Measurements from ENCODE around the gene AP3S1.
"Not testable (repeated sequence)": the region's sequence is repeated elsewhere in the genome, so short reads cannot be mapped to it uniquely, and the experiment has no call there.

AP3S1 gene

GRCh38 chr5:115892021-115892420 lies 50.3 kb downstream of the AP3S1 start:
- POLR2A ChIA-PET: interaction anchor here (0.6 kb wide), 1 partner anchor 140 kb away, joined by 3 read pairs; no protein-coding TSS in a partner anchor
- no peak for DNase-seq (ENCODE audit: extremely low spot score)
- CTCF ChIA-PET: no interaction called here

DNA sequence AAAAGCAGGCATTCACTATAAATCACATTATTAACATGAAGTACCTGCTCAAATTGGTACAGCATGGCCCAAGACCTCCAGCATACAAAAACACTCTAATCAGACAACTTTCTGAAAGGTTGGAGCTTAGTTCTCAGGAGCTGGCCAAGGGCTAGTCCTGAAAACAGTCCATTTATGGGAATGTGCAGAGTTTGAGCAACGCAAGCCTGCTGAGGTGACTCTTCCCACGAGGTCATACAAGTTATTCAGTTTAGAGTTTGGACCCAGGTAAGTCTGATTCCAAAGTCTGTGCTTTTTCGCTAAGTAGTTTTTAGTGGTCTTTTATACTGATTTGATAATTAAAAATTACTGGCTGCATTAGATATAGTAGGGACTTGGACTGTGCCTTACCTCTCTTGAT lies 52.6 kb downstream of the AP3S1 start:
- ChIA-PET CTCF (interaction anchor here (0.6 kb wide), 1 partner anchor 10 kb away, joined by 3 read pairs; no protein-coding TSS in a partner anchor), POLR2A (no interaction called here)
- no peak for TF ChIP-seq HDGF (IDR thresholded peaks at IDR 0.05; ENCODE audit: borderline replicate concordance)
- TF ChIP-seq PKNOX1 (IDR thresholded peaks at IDR 0.05): no peak
- no peak for DNase-seq (ENCODE audit: extremely low spot score)

More at GRCh38 chr5:115892021-115892420, 50.3 kb downstream of the AP3S1 start:
- TF ChIP-seq FOXM1 (IDR thresholded peaks at IDR 0.05; ENCODE audit: borderline replicate concordance): no peak
- TF ChIP-seq LEF1 (IDR thresholded peaks at IDR 0.05; ENCODE audit: borderline replicate concordance): no peak
- TF ChIP-seq FOXK2 (IDR thresholded peaks at IDR 0.05): no peak

- ChIA-PET POLR2A (no interaction called here), CTCF (no interaction called here)
- TF ChIP-seq FOXK2 (IDR thresholded peaks at IDR 0.05) (no peak), BHLHE40 (IDR thresholded peaks at IDR 0.05; ENCODE audit: borderline replicate concordance) (no peak), CTBP1 (IDR thresholded peaks at IDR 0.05; ENCODE audit: borderline replicate concordance) (no peak)
- no peak for DNase-seq (ENCODE audit: extremely low spot score)
These were observed 54.1 kb downstream of the AP3S1 start for GRCh38 chr5:115895821-115896220.

- TF ChIP-seq ELF4 (IDR thresholded peaks at IDR 0.05) (no peak), SP1 (IDR thresholded peaks at IDR 0.05) (no peak), CTBP1 (IDR thresholded peaks at IDR 0.05; ENCODE audit: borderline replicate concordance) (no peak)
- POLR2A ChIA-PET: no interaction called here
- CTCF ChIA-PET: interaction anchor here (0.6 to 0.8 kb wide), 2 partner anchors 30 to 133 kb away, joined by 3 to 5 read pairs; no protein-coding TSS in a partner anchor
- no peak for DNase-seq (ENCODE audit: extremely low spot score)
These were observed 56.9 kb downstream of the AP3S1 start for GRCh38 chr5:115898656-115899055.

- no peak for DNase-seq (ENCODE audit: extremely low spot score)
- POLR2A ChIA-PET: no interaction called here
- no peak for TF ChIP-seq ARNT (IDR thresholded peaks at IDR 0.05)
- TF ChIP-seq FOXM1 (IDR thresholded peaks at IDR 0.05; ENCODE audit: borderline replicate concordance): no peak
- TF ChIP-seq CTBP1 (IDR thresholded peaks at IDR 0.05; ENCODE audit: borderline replicate concordance): no peak
- no peak for TF ChIP-seq FOXA1 (IDR thresholded peaks at IDR 0.05)
- no peak for TF ChIP-seq SUZ12 (IDR thresholded peaks at IDR 0.05)
- CTCF ChIA-PET: no interaction called here
These were observed 65.4 kb downstream of the AP3S1 start for GRCh38 chr5:115907177-115907576.

- POLR2A ChIA-PET; CTCF ChIA-PET; DNase-seq (ENCODE audit: extremely low spot score): not testable (repeated sequence)
These were observed 72.1 kb downstream of the AP3S1 start for GRCh38 chr5:115913623-115914400.

GRCh38 chr5:115920171-115920725 lies 78.5 kb downstream of the AP3S1 start:
- ChIA-PET CTCF (interaction anchor here (0.6 to 0.7 kb wide), 2 partner anchors 56 to 317 kb away, joined by 3 to 4 read pairs; no protein-coding TSS in a partner anchor), POLR2A (no interaction called here)
- DNase-seq (ENCODE audit: extremely low spot score): no peak
- no peak for TF ChIP-seq SP1 (IDR thresholded peaks at IDR 0.05)
- no peak for TF ChIP-seq LEF1 (IDR thresholded peaks at IDR 0.05; ENCODE audit: borderline replicate concordance)
- no peak for TF ChIP-seq SUZ12 (IDR thresholded peaks at IDR 0.05)

GRCh38 chr5:115928578-115929407 lies 87.1 kb downstream of the AP3S1 start:
- DNase-seq (ENCODE audit: extremely low spot score); CTCF ChIA-PET: not testable (repeated sequence)

DNA sequence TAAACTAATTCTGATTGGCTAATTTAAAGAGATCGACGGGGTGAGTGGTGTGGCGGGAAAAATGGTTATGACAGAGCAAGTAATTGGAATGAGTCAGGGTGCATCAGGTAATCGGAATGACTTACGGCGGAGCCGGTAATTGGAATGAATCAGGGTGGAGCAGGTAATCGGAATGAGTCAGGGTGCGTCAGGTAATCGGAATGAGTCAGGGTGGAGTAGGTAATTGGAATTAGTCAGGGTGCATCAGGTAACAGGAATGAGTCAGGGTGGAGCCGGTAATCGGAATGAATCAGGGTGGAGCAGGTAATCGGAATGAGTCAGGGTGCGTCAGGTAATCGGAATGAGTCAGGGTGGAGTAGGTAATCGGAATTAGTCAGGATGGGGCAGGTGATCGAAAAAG lies 88.4 kb downstream of the AP3S1 start:
- POLR2A ChIA-PET; CTCF ChIA-PET; DNase-seq (ENCODE audit: extremely low spot score): not testable (repeated sequence)

More at GRCh38 chr5:115928578-115929407, 87.1 kb downstream of the AP3S1 start:
- POLR2A ChIA-PET: not testable (repeated sequence)
